Measurements from ENCODE around the gene FKBP9.
"Not testable (repeated sequence)": the region's sequence is repeated elsewhere in the genome, so short reads cannot be mapped to it uniquely, and the experiment has no call there.

The FKBP9 gene, protein sequence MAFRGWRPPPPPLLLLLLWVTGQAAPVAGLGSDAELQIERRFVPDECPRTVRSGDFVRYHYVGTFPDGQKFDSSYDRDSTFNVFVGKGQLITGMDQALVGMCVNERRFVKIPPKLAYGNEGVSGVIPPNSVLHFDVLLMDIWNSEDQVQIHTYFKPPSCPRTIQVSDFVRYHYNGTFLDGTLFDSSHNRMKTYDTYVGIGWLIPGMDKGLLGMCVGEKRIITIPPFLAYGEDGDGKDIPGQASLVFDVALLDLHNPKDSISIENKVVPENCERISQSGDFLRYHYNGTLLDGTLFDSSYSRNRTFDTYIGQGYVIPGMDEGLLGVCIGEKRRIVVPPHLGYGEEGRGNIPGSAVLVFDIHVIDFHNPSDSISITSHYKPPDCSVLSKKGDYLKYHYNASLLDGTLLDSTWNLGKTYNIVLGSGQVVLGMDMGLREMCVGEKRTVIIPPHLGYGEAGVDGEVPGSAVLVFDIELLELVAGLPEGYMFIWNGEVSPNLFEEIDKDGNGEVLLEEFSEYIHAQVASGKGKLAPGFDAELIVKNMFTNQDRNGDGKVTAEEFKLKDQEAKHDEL

DNA sequence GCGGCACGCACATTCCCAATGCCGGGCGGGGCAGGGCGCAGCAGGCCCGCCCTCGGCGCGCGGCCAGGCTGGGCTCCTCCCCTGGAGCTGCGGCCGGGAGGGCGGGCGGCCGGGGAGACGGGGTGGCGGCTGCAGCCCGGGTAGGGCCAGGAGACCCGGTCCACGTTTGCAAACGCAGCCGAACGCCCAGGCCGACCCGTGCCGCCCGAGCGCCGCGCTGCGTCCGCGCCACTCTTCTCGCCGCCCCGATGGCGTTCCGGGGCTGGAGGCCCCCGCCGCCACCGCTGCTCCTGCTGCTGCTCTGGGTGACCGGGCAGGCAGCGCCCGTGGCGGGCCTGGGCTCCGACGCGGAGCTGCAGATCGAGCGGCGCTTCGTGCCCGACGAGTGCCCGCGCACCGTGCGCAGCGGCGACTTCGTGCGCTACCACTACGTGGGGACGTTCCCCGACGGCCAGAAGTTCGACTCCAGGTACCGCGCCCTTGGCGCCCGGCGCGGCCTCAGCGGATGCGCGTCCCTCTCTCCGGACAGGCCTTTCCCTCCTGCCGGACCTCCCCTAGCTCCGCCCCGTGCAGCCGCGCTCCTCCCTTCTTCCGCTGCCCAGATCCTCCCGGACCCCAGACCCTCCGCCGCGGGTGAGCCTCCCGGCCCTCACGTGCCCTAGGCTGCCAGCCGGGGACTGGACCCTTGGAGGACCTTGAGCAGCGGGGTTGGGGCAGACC, at the start of gene FKBP9:
Gene FKBP9 (plus strand): TSS at position 115 of the 720 bp plus-strand sequence. CDS start 134 bp downstream, at position 249.
- peak within 1 kb of the TSS; percentile 73 for H3K27ac ChIP-seq
- peak within 1 kb of the TSS; percentile 70 for H3K4me3 ChIP-seq (ENCODE audit: low read depth, low read length)
- TF ChIP-seq, protein P1, sequence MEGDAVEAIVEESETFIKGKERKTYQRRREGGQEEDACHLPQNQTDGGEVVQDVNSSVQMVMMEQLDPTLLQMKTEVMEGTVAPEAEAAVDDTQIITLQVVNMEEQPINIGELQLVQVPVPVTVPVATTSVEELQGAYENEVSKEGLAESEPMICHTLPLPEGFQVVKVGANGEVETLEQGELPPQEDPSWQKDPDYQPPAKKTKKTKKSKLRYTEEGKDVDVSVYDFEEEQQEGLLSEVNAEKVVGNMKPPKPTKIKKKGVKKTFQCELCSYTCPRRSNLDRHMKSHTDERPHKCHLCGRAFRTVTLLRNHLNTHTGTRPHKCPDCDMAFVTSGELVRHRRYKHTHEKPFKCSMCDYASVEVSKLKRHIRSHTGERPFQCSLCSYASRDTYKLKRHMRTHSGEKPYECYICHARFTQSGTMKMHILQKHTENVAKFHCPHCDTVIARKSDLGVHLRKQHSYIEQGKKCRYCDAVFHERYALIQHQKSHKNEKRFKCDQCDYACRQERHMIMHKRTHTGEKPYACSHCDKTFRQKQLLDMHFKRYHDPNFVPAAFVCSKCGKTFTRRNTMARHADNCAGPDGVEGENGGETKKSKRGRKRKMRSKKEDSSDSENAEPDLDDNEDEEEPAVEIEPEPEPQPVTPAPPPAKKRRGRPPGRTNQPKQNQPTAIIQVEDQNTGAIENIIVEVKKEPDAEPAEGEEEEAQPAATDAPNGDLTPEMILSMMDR (IDR thresholded peaks at IDR 0.05; ENCODE audit: low read depth, low read length): no peak
- H3K27me3 ChIP-seq (ENCODE audit: insufficient read depth, low read depth, severe bottlenecking): no peaks in the 10 kb centered on the region
- H3K36me3 ChIP-seq: no peaks in the 10 kb centered on the region
- H3K9me3 ChIP-seq (ENCODE audit: severe bottlenecking): no peaks in the 10 kb centered on the region
- peak; percentile 87 for DNase-seq

DNA sequence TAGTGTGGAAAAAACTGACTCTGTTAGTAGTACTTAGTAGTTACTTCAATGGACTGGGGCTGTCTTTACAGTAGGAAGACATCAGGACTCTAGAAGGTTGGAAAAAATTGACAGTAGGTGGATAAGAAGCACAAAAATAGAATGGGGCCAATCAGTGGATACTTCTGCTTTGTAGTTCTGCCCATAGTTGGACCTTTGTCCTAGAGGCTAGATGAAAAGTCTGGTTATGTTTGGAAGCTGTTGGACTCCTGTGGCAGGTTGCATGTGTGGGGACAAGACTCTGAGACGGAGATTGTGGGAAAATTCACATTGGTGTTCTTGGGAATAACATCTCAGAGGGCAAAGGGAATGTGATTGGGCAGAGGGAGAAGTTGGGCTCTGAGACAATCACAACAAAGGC, 47.0 kb upstream of the FKBP9 start:
- Histone ChIP-seq H3K9me3 (ENCODE audit: severe bottlenecking) (no peaks in the 10 kb centered on the region), H3K27ac (no peak overlapping the region), H3K36me3 (peaks cover 6% of the 10 kb centered on the region; the same call in 1 of the 2 replicates), H3K27me3 (ENCODE audit: insufficient read depth, low read depth, severe bottlenecking) (no peaks in the 10 kb centered on the region), H3K4me3 (ENCODE audit: low read depth, low read length) (no peak overlapping the region)
- no peak for DNase-seq
- TF ChIP-seq, protein P1 (IDR thresholded peaks at IDR 0.05; ENCODE audit: low read depth, low read length): no peak

DNA sequence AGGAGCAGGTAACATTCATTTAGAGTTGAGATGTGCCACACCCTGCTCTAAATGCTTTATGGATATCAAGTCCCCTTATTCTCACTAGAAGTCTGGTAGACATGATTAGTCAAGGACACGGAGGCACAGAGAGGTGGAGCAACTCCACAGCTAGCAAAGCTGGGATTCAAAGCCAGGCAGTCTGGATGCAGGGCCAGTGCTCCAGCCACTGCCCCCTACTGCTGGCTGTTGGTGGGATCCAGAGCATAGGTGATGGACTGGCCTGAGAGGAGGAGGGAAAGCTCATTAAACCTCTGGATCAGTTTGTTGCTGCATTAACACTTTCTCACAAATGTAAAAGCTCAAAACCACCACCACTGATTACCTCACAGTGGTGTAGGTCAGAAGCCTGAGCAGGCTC, 43.1 kb upstream of the FKBP9 start:
- Histone ChIP-seq H3K36me3 (peaks cover 19% of the 10 kb centered on the region), H3K27me3 (ENCODE audit: insufficient read depth, low read depth, severe bottlenecking) (no peaks in the 10 kb centered on the region), H3K27ac (no peak overlapping the region), H3K9me3 (ENCODE audit: severe bottlenecking) (no peaks in the 10 kb centered on the region), H3K4me3 (ENCODE audit: low read depth, low read length) (no peak overlapping the region)
- TF ChIP-seq, protein P1 (IDR thresholded peaks at IDR 0.05; ENCODE audit: low read depth, low read length): peak; percentile 31; the same call in 1 of the 2 replicates
- DNase-seq: no peak

DNA sequence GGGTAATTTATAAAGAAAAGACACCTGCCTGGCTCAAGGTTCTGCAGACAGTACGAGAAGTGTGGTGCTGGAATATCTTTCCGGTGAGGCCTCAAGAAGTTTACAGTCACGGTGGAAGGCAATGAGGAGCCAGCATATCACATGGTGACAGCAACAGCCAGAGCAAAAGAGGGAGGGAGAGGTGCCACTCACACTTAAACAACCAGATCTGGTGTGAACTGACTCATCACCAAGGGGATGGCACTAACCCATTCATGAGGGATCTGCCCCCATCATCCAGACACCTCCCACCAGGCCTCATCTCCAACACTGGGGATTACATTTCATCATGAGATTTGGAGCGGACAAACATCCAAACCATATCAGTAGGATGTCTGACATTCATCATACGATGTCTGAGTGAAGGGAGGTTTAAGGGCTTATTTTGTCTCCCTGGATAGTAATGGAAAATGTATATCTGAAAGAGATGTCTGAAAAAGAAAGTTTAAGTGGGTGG, 42.2 kb upstream of the FKBP9 start:
- Histone ChIP-seq H3K27ac (no peak overlapping the region; the same call in 1 of the 2 replicates), H3K4me3 (ENCODE audit: low read depth, low read length) (no peak overlapping the region), H3K27me3 (ENCODE audit: insufficient read depth, low read depth, severe bottlenecking) (no peaks in the 10 kb centered on the region), H3K36me3 (peaks cover 27% of the 10 kb centered on the region), H3K9me3 (ENCODE audit: severe bottlenecking) (no peaks in the 10 kb centered on the region)
- no peak for DNase-seq
- TF ChIP-seq, protein P1 (IDR thresholded peaks at IDR 0.05; ENCODE audit: low read depth, low read length): no peak

DNA sequence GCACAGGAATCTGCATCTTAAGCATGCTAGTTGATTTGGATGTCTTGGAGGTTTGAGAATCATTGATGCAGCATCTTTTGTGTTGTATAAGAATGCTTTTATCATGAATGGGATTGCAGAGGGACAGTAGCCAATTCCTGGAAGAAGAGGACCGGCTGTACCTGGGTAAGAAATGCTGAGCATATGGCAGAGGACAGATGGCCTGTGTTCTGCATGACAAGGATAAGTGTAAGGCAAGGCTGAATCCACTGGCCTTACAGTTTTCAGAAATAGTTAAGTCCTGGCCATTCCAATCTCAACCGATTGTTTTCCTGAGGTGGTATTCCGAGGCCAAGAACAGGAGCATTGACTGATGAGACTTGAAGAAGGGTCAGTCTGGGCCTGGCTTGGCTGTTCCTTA, 41.2 kb upstream of the FKBP9 start:
- H3K36me3 ChIP-seq: peaks cover 35% of the 10 kb centered on the region
- no peak overlapping the region for H3K4me3 ChIP-seq (ENCODE audit: low read depth, low read length)
- DNase-seq: peak; percentile 57
- H3K9me3 ChIP-seq (ENCODE audit: severe bottlenecking): no peaks in the 10 kb centered on the region
- H3K27me3 ChIP-seq (ENCODE audit: insufficient read depth, low read depth, severe bottlenecking): no peaks in the 10 kb centered on the region
- TF ChIP-seq, protein P1 (IDR thresholded peaks at IDR 0.05; ENCODE audit: low read depth, low read length): no peak
- peak overlapping the region; percentile 69 for H3K27ac ChIP-seq

DNA sequence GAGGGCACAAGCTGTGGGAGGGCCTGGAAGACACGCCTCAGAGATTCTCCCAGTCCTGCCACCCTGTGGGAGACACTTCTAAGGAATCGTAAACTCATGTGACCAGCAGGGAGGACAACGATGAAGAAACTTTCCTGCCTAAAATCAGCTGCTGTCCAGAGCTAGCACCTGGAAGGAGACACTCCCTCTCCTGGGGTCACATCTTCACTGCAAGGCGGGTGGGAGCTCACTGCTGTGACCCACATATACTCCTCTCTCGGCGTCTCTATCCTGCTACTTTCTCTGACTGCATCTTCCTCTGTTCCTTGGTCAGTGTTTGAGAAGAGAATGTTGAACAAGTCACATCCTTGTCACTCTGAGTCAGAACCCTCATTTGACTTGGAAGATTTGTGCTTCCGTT, 40.2 kb upstream of the FKBP9 start:
- H3K36me3 ChIP-seq: peaks cover 38% of the 10 kb centered on the region
- not testable (repeated sequence) for H3K9me3 ChIP-seq (ENCODE audit: severe bottlenecking); DNase-seq; H3K27me3 ChIP-seq (ENCODE audit: insufficient read depth, low read depth, severe bottlenecking); H3K4me3 ChIP-seq (ENCODE audit: low read depth, low read length)
- H3K27ac ChIP-seq: peak overlapping the region; percentile 69
